ENCODE results near the gene SLC40A1.

SLC40A1 gene

GRCh38 chr2:189599245-189599644, 18.7 kb upstream of the SLC40A1 start:
- no peak for DNase-seq

GRCh38 chr2:189595417-189595816, 14.8 kb upstream of the SLC40A1 start:
- DNase-seq: no peak

- DNase-seq: no peak
Observed at GRCh38 chr2:189594305-189594704, 13.7 kb upstream of the SLC40A1 start.

- no peak for DNase-seq
Observed at GRCh38 chr2:189593115-189593514, 12.5 kb upstream of the SLC40A1 start.

GRCh38 chr2:189592353-189592984, 11.9 kb upstream of the SLC40A1 start:
- DNase-seq: no peak

GRCh38 chr2:189587780-189588179, 7.2 kb upstream of the SLC40A1 start:
- no peak for DNase-seq

GRCh38 chr2:189585226-189585756, 4.7 kb upstream of the SLC40A1 start:
- no peak for DNase-seq

GRCh38 chr2:189584686-189585085, 4.1 kb upstream of the SLC40A1 start:
- no peak for DNase-seq

GRCh38 chr2:189583227-189584198, 2.9 kb upstream of the SLC40A1 start:
- no peak for DNase-seq

- no peak for DNase-seq
Observed at GRCh38 chr2:189582809-189583192, 2.2 kb upstream of the SLC40A1 start.

GRCh38 chr2:189582140-189582808, 1.7 kb upstream of the SLC40A1 start:
- DNase-seq: no peak

GRCh38 chr2:189581354-189582139, 961 bp upstream of the SLC40A1 start:
- DNase-seq: no peak

GRCh38 chr2:189580241-189580651, 340 bp downstream of the SLC40A1 start:
- DNase-seq: peak in 1 of 2 experiments; percentile 39

GRCh38 chr2:189579585-189580186, 900 bp downstream of the SLC40A1 start:
- DNase-seq: no peak

GRCh38 chr2:189578272-189578950, 2.2 kb downstream of the SLC40A1 start:
- no peak for DNase-seq

GRCh38 chr2:189577121-189577520, 3.5 kb downstream of the SLC40A1 start:
- DNase-seq: no peak

- no peak for DNase-seq
Observed at GRCh38 chr2:189576396-189576795, 4.2 kb downstream of the SLC40A1 start.

GRCh38 chr2:189574793-189575475, 5.7 kb downstream of the SLC40A1 start:
- DNase-seq: no peak

GRCh38 chr2:189570570-189571031, 10.0 kb downstream of the SLC40A1 start:
- DNase-seq: peak; percentile 19 to 50

GRCh38 chr2:189569295-189569910, 11.2 kb downstream of the SLC40A1 start:
- no peak for DNase-seq

Measured in NCI-H1930 (cell line).